Measurements from ENCODE around the gene C1orf115. TPM values are rescaled to one million over a fixed set of nuclear protein-coding genes. Genes with fewer than 3 reads are reported as not detected.

The C1orf115 gene
- total and polyA plus RNA-seq, 2 donors from 2014 or later, result 29.0 to 53.8 TPM

DNA sequence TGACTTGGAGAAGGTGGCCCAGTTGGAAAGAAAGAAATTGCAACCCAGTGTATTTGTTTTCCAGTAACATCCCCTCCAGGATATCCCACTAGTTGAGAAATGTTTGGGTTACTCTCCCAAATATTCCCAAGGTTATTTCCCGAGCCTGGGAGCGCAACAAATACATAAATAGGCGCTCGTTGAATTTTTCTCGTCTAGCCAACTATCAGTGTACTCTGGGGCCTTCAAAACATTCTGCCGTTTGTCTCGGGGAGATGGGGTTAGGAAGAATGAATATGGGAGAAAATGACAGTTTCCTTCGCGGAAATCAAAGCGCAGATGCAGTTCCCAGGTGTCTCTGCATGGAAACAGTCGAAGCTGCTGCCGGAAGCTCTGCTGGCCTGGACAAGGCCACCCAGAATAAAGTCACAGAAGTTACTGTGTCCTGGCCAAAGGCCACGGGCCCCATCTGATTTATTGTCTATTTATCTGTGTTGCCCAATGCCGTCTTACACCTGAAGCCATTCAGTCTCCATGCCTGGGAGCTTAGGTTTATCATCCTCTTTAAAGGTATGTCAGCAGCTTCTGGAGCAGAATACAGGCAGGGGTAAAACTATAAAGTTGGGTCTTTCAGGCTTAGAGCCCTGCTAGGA, 1.0 kb downstream of the C1orf115 start:
- H3K9ac ChIP-seq (ENCODE audit: low read length in 3 of 3), result peak overlapping the region in 2 of 3 donors; percentile 3 to 77
- no peaks in the 10 kb centered on the region for H3K36me3 ChIP-seq (ENCODE audit: control insufficient read depth in 2 of 3, insufficient read depth in 3 of 3, low read length in 3 of 3)
- H3K9me3 ChIP-seq (ENCODE audit: control insufficient read depth in 2 of 3, insufficient read depth in 1 of 3, low read length in 3 of 3), result no peaks in the 10 kb centered on the region
- DNase-seq (no peak), FAIRE-seq (no peak)
- TF ChIP-seq, protein P1, sequence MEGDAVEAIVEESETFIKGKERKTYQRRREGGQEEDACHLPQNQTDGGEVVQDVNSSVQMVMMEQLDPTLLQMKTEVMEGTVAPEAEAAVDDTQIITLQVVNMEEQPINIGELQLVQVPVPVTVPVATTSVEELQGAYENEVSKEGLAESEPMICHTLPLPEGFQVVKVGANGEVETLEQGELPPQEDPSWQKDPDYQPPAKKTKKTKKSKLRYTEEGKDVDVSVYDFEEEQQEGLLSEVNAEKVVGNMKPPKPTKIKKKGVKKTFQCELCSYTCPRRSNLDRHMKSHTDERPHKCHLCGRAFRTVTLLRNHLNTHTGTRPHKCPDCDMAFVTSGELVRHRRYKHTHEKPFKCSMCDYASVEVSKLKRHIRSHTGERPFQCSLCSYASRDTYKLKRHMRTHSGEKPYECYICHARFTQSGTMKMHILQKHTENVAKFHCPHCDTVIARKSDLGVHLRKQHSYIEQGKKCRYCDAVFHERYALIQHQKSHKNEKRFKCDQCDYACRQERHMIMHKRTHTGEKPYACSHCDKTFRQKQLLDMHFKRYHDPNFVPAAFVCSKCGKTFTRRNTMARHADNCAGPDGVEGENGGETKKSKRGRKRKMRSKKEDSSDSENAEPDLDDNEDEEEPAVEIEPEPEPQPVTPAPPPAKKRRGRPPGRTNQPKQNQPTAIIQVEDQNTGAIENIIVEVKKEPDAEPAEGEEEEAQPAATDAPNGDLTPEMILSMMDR (IDR thresholded peaks at IDR 0.05; ENCODE audit: borderline replicate concordance, extremely low read depth, insufficient read depth), result no peak
- no peak overlapping the region for H3K27ac ChIP-seq (ENCODE audit: low read depth in 2 of 2, low read length in 2 of 2)
- no peaks in the 10 kb centered on the region for H3K27me3 ChIP-seq (ENCODE audit: control insufficient read depth, insufficient read depth, low read length)
- intact Hi-C loops (cut with DNase I), result no loop called here
- peaks cover 0 to 5% (median 5%) of the 10 kb centered on the region in 3 donors for H3K4me1 ChIP-seq (ENCODE audit: control insufficient read depth in 2 of 3, insufficient read depth in 2 of 3, low read depth in 1 of 3, low read length in 3 of 3)
- peak overlapping the region; percentile 31 to 80 (median 77) for H3K4me3 ChIP-seq (ENCODE audit: low read length in 3 of 3)

DNA sequence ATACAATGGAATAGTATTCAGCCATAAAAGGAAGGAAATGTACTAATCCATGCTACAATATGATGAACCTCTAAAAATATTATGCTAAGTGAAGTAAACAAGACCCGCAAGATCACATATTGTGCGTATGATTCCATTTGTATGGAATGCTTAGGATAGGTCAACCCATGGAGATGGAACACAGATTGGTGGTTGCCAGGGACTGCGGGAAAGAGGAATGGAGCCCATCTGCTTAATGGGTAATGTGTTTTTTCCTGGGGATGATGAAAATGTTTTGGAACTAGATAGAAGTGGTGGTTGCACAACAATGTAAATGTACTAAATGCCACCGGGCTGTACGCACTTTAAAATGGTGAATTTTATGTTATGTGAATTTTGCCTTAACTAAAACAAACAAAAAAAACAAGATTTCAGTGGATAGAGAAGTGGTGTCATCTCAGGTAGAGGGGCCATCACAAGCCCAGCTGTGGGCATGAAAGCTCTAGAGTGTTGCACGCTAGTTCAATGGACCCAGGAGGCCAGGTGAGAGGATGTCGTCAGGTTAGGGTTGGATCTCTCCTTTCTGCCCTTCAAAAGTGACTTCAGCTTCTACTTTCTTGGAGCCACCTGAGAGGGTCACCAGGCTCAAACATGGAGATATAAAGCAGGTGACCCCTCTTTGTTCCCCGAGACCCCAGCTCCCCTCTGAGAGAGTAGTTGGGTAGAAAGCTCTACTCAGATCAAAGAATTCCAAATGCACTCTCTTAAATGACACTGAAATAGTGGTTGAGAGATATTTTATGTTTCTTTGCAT, 2.5 kb downstream of the C1orf115 start:
- no peak for FAIRE-seq
- H3K4me1 ChIP-seq (ENCODE audit: control insufficient read depth in 2 of 3, insufficient read depth in 2 of 3, low read depth in 1 of 3, low read length in 3 of 3), result peaks cover 0 to 11% (median 5%) of the 10 kb centered on the region in 3 donors
- no peaks in the 10 kb centered on the region for H3K9me3 ChIP-seq (ENCODE audit: control insufficient read depth in 2 of 3, insufficient read depth in 1 of 3, low read length in 3 of 3)
- H3K27me3 ChIP-seq (ENCODE audit: control insufficient read depth, insufficient read depth, low read length), result no peaks in the 10 kb centered on the region
- no peak for DNase-seq
- no peak overlapping the region for H3K27ac ChIP-seq (ENCODE audit: low read depth in 2 of 2, low read length in 2 of 2)
- H3K9ac ChIP-seq (ENCODE audit: low read length in 3 of 3), result no peak overlapping the region
- H3K36me3 ChIP-seq (ENCODE audit: control insufficient read depth in 2 of 3, insufficient read depth in 3 of 3, low read length in 3 of 3), result no peaks in the 10 kb centered on the region
- intact Hi-C loops (cut with DNase I), result no loop called here
- TF ChIP-seq, protein P1 (IDR thresholded peaks at IDR 0.05; ENCODE audit: borderline replicate concordance, extremely low read depth, insufficient read depth), result no peak
- peak overlapping the region in 1 of 3 donors; percentile 80 for H3K4me3 ChIP-seq (ENCODE audit: low read length in 3 of 3)

DNA sequence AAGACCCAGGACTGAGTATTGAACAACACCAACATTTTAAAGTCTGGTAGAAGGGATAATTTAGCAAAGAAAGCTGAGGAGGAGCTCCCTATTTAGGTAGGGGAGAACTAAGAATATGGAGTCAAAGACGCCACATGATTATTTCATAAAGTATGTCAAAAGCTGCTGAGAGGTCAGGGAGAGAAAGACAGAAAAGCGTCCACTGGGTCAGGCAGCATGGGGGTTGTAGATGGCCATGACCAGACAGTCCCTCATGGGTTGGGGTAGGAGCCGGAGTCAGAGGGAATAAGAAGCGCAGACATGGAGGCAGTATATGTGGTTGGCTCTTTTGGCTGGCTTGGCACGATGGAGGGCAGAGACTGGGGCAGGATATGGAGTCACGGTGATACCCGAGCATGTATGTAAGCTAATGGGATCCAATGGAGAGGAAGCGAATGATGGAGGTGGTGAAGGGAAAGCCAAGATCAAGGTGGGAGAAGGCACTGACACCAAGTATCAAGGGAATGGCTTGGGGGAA, 4.8 kb downstream of the C1orf115 start:
- Histone ChIP-seq H3K4me3 (ENCODE audit: low read length in 3 of 3) (no peak overlapping the region), H3K4me1 (ENCODE audit: control insufficient read depth in 2 of 3, insufficient read depth in 2 of 3, low read depth in 1 of 3, low read length in 3 of 3) (peaks cover 0 to 19% (median 16%) of the 10 kb centered on the region in 3 donors), H3K27ac (ENCODE audit: low read depth in 2 of 2, low read length in 2 of 2) (no peak overlapping the region), H3K36me3 (ENCODE audit: control insufficient read depth in 2 of 3, insufficient read depth in 3 of 3, low read length in 3 of 3) (peaks cover 0 to 5% (median 0%) of the 10 kb centered on the region in 3 donors), H3K9ac (ENCODE audit: low read length in 3 of 3) (no peak overlapping the region), H3K27me3 (ENCODE audit: control insufficient read depth, insufficient read depth, low read length) (no peaks in the 10 kb centered on the region), H3K9me3 (ENCODE audit: control insufficient read depth in 2 of 3, insufficient read depth in 1 of 3, low read length in 3 of 3) (no peaks in the 10 kb centered on the region)
- TF ChIP-seq, protein P1 (IDR thresholded peaks at IDR 0.05; ENCODE audit: borderline replicate concordance, extremely low read depth, insufficient read depth), result no peak
- no peak for DNase-seq
- no peak for FAIRE-seq
- intact Hi-C loops (cut with DNase I), result no loop called here

All from kidney (tissue), 14 donors.